Measurements from ENCODE around the gene HOMEZ.
"Not testable (repeated sequence)": the region's sequence is repeated elsewhere in the genome, so short reads cannot be mapped to it uniquely, and the experiment has no call there.

HOMEZ gene

DNA sequence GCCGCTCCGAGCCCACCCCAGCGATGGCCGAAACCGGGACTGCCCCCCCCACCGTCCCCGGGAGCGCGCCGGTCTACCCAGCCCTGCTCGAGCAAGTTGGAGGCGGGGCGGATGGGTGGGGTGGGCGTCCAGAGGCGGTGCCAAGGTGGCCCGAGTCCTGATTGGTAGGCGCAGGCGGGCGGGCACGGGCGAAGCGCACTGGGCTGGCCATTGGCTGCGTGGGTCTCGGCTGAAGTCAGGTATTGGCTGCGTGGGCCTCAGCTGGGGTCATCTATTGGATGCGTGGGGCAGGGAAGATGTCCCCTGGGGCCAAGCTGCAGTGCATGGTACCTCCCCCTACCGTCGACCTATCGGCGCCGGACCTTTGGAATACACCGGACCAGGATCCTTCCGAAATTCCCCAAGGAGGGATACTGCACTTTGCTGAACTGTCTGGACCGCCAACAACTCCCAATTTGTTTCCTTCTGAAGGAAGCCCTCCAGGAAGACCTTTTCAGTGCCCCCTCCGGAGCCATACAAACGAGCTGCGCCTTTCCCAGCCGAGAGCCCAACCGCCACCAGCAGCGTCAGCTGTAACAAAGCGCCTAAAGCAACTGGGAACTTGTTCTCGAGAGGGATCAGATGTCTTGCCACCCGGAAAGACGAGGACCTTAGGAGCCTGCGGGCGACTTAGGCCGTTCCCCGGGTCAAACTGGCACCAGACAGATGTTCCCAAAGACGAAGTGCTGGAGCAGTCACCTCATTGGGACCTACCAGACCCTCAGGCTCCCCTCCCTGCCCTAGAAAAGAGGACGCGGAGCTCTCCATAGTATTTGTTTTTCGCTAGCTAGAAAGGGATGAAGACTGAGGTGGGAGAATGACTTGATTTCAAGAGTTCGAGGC is at the start of gene HOMEZ:
Gene HOMEZ, minus strand, starts transcription at position 113 of the 882 bp plus-strand sequence. CDS start 180 bp downstream, outside the sequence.
- DNase-seq = peak; percentile 98

DNA sequence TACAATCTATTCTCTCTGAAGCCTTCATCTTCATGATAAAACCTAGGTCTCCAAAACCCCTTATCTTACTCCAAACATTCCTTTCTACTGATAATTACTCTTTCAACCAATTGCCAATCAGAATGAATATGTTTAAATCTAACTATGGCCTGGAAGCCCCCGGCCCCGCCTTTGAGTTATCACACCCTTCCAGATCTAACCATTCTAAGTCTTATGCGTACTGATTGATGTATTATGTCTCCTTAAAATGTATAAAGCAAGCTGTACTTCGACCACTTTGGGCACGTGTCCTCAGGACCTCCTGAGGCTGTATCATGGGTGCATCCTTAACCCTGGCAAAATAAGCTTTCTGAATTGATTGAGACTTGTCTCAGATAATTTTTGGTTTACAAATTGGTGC is 49.7 kb upstream of the HOMEZ start:
- no peak for DNase-seq

GRCh38 chr14:23327947-23328744 is 42.2 kb upstream of the HOMEZ start:
- DNase-seq = peak; percentile 8

DNA sequence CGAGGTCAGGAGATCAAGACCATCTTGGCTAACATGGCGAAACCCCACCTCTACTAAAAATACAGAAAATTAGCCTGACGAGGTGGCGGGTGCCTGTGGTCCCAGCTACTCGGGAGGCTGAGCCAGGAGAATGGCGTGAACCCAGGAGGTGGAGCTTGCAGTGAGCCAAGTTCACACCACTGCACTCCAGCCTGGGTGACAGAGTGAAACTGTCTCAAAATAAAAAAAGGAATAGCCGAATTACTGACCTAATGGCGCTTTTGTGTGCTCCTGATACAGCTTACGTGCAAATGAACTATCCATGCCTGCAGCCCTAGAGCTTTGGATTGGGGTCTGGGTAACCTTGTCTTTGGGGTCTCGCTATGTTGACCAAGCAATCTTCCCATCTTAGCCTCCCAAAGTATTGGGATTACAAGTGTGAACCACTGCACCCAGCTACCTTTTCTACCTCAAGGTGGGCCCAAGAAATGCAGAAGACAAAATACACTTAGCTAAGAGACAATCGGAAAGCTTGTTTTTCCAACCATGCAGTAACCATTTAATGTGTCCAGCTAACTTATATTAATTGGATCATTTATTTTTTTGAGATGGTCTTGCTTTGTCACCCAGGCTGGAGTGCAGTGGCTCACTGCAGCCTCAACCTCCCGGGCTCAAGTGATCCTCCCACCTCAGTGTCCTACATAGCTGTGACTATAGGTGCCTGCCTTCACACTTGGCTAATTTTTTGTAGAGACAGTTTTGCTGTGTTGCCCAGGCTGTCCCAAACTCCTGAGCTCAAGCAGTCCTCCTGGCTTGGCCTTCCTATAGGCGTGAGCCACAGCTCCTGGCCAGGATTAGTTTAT is 40.8 kb upstream of the HOMEZ start:
- no peak for DNase-seq

GRCh38 chr14:23325746-23326145 is 39.8 kb upstream of the HOMEZ start:
- not testable (repeated sequence) for DNase-seq

DNA sequence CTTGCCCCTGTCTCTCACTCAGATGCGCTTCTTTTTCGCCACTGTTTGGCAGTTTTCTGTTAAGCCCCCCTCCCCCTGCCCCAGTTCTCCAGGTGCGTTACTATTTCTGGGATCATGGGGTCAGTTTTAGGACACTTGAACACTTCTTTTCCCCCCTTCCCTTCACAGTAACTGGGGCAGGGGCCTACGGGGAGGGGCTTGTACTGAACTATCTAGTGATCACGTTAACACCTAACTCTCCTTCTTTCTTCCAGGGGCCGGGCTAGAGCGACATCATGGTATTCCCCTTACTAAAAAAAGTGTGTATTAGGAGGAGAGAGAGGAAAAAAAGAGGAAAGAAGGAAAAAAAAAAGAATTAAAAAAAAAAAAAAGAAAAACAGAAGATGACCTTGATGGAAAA is 39.1 kb upstream of the HOMEZ start:
- DNase-seq = no peak

DNA sequence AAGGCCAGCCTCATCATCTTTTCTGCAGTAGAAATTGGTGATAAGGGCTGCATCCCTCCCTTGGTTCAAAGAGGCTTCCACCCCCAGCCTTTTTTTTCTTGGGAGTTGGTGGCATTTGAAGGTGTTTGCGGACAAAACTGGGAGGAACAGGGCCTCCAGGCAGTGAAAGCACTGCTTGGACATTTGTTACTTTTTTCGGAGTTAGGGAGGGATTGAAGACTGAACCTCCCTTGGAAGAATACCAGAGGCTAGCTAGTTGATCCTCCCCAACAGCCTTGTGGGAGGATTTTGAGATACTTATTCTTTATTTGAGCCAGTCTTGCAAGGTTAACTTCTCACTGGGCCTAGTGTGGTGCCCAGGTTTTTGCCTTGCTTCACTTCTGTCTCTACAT is 38.5 kb upstream of the HOMEZ start:
- DNase-seq = no peak

- DNase-seq = no peak
Measured at GRCh38 chr14:23323838-23324454, 38.0 kb upstream of the HOMEZ start.

DNA sequence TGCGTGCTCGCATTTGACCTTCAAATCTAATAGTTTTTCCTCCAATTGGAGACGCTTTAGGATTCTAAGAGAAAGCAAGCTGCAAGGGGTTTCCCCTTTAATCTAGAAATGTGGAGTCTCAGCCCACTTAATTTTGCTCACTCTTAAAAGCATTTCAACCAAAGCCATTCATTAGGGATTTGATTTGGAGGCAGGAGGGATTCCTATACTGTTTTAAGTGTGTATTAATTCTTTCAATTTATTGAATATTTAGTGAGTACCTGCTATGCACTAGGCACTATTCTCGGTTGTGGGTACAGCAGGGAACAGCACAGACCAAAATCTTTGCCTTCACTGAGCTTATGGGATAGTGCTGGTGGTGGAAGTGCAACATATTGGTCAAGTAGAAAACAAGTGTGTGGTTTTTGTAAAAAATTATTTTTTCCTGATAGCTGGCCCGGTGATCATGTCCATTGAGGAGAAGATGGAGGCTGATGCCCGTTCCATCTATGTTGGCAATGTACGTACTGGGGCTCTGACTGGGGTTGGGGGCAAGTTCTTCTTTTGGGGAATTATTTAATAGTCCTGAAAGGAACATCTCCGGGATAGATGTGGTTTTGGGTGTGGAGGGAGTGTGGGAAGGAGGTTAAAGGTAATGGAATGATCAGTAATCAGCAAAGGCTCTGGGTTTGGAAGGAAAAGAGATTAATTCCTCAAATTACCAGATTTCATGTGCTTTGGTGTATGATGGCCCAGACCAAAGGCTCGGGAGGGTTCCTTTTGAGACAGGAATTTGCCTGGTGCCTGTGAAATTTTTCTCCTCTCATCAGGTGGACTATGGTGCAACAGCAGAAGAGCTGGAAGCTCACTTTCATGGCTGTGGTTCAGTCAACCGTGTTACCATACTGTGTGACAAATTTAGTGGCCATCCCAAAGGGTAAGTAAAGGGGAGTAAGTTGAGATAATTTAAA is 36.9 kb upstream of the HOMEZ start:
- DNase-seq = no peak

DNA sequence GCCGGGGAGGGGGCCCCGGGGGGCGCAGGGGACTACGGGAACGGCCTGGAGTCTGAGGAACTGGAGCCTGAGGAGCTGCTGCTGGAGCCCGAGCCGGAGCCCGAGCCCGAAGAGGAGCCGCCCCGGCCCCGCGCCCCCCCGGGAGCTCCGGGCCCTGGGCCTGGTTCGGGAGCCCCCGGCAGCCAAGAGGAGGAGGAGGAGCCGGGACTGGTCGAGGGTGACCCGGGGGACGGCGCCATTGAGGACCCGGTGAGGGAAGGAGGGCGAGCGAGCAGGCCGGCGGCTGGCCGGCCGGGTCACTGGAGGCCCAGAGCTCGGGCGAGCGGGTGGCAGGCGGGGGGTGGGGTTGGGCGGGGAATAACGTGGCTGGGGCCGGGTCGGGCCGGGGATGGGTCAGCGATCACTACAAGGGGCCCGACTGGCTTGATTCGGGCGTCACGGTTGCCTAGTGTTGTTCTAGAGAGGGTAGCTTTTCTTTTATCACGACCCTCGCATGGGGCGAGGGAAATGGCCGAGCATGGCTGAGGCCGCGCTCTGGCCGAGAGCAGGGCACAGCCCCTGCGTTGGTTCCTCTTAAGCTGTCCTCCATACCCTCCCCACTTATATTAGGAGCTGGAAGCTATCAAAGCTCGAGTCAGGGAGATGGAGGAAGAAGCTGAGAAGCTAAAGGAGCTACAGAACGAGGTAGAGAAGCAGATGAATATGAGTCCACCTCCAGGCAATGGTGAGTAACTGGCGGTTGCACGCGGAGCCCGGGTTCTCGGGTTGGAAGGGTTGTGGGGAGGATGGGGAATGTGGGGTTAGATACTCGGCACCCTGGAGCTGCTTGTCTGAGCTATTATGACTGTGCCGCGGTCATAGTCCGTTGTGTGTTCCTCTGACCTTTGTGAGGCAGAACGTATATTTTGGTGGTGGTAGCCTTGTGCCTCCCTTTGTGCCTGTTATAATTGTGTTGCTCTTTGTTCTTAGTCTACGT is 35.9 kb upstream of the HOMEZ start:
- DNase-seq = peak; percentile 19

- DNase-seq = peak; percentile 98
Measured at GRCh38 chr14:23320584-23321571, 34.9 kb upstream of the HOMEZ start, which contains the start of gene PABPN1. TSS of gene PABPN1 (plus strand) at chr14:23321457. CDS start at chr14:23321470, 13 bp downstream.

DNA sequence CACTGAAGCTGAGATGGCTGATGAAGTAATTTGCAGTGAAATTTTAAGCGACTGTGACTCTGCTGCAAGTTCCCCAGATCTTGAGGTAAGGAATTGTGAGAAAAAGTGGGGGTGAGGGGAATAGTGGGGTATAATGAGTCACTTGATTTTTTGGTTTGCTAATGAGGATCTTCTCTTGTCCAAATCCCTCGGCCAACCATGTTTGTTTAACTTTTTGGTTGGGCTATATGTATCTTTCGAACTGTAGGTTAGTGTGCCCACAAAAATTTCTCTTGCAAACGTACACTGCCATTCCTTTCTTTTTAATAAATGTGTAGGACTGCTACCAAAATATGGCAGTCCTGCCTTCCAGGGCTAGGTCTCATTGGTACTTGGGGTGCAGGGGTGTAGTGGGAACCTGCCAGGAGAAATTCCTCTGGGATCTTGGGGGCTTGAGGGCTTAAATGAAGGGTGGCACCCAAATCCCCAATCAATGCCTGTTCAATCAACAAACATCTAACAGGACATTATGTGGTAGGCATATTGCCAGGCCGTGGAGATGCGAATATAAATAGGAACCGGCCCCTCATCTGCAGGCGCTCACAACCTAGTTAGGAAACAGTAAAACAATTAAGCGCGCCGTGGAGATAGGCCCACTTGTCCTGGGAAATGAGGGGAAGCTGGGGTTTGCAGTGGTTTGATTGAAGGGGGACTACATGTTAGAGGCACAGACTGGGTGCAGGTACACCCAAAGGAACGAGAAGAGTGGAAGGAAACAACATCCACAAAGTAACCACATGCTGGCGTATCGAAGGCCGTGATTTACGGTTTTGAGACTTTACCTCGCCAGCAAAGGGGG is 34.0 kb upstream of the HOMEZ start:
- DNase-seq = no peak

GRCh38 chr14:23316300-23316699 is 30.4 kb upstream of the HOMEZ start:
- DNase-seq = no peak

DNA sequence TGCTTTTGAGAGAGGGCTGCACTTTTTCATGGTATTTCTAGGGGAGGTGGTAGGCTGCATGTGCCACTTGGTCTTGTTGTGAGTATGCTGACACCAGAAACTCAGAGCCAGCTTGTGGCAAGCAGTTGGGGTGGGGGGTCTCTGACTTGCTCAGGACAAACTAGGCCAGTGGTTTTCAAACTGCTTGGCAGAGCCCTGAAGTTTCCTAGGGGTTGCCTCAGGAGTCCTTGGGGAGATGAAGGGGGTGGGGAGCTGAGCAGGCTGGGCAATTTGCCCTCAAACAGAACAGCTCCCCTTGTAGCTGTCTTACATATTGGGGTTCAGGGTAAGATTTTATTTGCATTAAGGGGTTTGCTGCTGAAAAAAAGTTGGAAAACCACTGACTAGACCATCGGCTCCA is 24.6 kb upstream of the HOMEZ start:
- no peak for DNase-seq

- DNase-seq = no peak
Measured at GRCh38 chr14:23308721-23309445, 23.0 kb upstream of the HOMEZ start.

- DNase-seq = no peak
Measured at GRCh38 chr14:23307687-23308644, 22.0 kb upstream of the HOMEZ start.
